ENCODE data around the gene PPP3CA. TPM values are rescaled to one million over a fixed set of nuclear protein-coding genes. Genes with fewer than 3 reads are reported as not detected.

Gene PPP3CA
- total and polyA plus RNA-seq, 7 experiments from 2014 or later = 2.9 to 30.9 (median 16.9) TPM

DNA sequence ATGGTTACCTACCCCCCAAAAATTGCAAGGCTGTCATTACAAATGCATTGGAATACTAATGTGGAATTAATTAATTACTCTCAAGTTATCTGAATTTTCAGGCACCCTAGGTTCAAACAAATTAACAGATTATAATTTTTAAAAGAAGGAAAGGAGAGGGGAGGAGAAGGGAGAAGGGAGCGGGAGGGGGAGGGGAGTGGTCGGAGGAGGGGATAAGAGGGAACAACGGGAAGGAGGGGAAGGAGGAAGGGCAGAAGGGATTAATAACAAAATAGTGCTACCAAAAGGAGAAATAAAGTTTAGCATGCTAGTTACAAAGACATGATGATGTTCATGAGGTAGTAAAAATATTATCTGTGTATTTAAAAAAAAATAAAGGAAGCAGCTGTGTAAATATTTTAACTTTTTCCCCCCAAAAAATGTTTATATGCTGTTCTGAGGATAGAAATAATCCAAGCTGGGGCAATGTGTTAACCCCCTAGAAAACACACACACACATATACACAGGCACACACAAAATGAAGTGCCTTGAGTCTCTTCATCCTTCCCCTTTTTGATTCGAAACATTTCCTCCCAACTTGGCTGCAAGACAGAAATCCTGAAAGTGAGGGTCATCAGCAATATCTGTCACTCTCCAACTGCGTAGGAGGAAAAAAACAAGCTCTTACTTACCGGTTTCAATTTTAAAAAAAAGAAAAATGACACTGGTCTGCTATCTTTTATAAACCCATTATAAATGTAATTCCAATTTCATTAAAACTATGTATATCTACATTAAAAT lies 58.8 kb downstream of the PPP3CA start:
- Histone ChIP-seq H3K27me3 (ENCODE audit: control insufficient read depth in 2 of 2, insufficient read depth in 2 of 2, low read length in 2 of 2) (no peaks in the 10 kb centered on the region), H3K4me3 (ENCODE audit: low read length) (no peak overlapping the region), H3K36me3 (ENCODE audit: control insufficient read depth in 2 of 3, insufficient read depth in 3 of 3, low read length in 3 of 3) (peaks cover 0 to 2% (median 0%) of the 10 kb centered on the region in 3 experiments), H3K9me3 (ENCODE audit: control insufficient read depth in 2 of 3, low read length in 3 of 3) (no peaks in the 10 kb centered on the region), H3K27ac (ENCODE audit: low read depth, low read length) (no peak overlapping the region), H3K4me1 (ENCODE audit: control insufficient read depth in 2 of 2, insufficient read depth in 2 of 2, low read length in 2 of 2) (no peaks in the 10 kb centered on the region)
- CTCF ChIA-PET = no interaction called here
- peaks cover 0 to 6% (median 0%) of the 10 kb centered on the region in 5 donors for H3K36me3 Mint-ChIP-seq
- intact Hi-C loops (cut with micrococcal nuclease) = no loop called here
- POLR2A ChIA-PET = interaction anchor here (0.7 kb wide), 1 partner anchor 14 kb away, joined by 3 read pairs; no protein-coding TSS in a partner anchor
- no peak overlapping the region for H3K4me3 Mint-ChIP-seq
- H3K27ac Mint-ChIP-seq = no peak overlapping the region
- DNase-seq (no peak), ATAC-seq (no peak)
- peaks cover 0 to under 1% (median 0%) of the 10 kb centered on the region in 11 donors for H3K9me3 Mint-ChIP-seq
- H3K27me3 Mint-ChIP-seq = peaks cover 0 to 4% (median 0%) of the 10 kb centered on the region in 5 donors
- peaks cover 13 to 65% (median 57%) of the 10 kb centered on the region in 7 donors for H3K4me1 Mint-ChIP-seq

DNA sequence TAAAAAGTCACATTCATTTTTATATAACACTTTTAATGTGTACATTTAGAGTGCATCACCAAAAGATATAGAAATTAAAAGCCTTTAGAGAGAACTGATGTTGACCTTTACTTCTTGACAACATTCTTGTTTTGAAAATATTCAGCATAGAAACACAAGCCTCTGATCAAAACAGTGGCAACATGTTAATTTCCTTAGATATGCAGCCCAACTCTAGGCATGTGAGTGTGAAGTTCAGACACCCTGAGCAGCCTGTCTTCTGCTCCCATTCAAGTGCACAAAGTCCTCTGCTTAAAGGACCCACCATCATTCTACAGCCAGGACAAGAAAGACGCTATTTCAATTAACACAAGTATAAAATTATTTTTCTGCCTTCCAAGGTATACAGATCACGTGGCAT lies 60.0 kb downstream of the PPP3CA start:
- no peak overlapping the region for H3K4me3 Mint-ChIP-seq
- Histone ChIP-seq H3K9me3 (ENCODE audit: control insufficient read depth in 2 of 3, low read length in 3 of 3) (no peaks in the 10 kb centered on the region), H3K36me3 (ENCODE audit: control insufficient read depth in 2 of 3, insufficient read depth in 3 of 3, low read length in 3 of 3) (no peaks in the 10 kb centered on the region), H3K4me1 (ENCODE audit: control insufficient read depth in 2 of 2, insufficient read depth in 2 of 2, low read length in 2 of 2) (peaks cover 3 to 8% of the 10 kb centered on the region in 2 donors), H3K4me3 (ENCODE audit: low read length) (no peak overlapping the region), H3K27me3 (ENCODE audit: control insufficient read depth in 2 of 2, insufficient read depth in 2 of 2, low read length in 2 of 2) (no peaks in the 10 kb centered on the region), H3K27ac (ENCODE audit: low read depth, low read length) (no peak overlapping the region)
- H3K9me3 Mint-ChIP-seq = peaks cover 0 to 2% (median 0%) of the 10 kb centered on the region in 11 donors
- peaks cover 0 to 4% (median 0%) of the 10 kb centered on the region in 5 donors for H3K27me3 Mint-ChIP-seq
- CTCF ChIA-PET = interaction anchor here (0.6 kb wide), 1 partner anchor 26 kb away, joined by 3 read pairs; no protein-coding TSS in a partner anchor
- POLR2A ChIA-PET = interaction anchor here (0.6 kb wide), 1 partner anchor 14 kb away, joined by 4 read pairs; no protein-coding TSS in a partner anchor
- intact Hi-C loops (cut with micrococcal nuclease) = no loop called here
- DNase-seq (no peak), ATAC-seq (no peak)
- peaks cover 0 to 4% (median 0%) of the 10 kb centered on the region in 5 donors for H3K36me3 Mint-ChIP-seq
- peak overlapping the region in 1 of 9 donors; percentile 26 for H3K27ac Mint-ChIP-seq
- peaks cover 20 to 72% (median 67%) of the 10 kb centered on the region in 7 donors for H3K4me1 Mint-ChIP-seq

DNA sequence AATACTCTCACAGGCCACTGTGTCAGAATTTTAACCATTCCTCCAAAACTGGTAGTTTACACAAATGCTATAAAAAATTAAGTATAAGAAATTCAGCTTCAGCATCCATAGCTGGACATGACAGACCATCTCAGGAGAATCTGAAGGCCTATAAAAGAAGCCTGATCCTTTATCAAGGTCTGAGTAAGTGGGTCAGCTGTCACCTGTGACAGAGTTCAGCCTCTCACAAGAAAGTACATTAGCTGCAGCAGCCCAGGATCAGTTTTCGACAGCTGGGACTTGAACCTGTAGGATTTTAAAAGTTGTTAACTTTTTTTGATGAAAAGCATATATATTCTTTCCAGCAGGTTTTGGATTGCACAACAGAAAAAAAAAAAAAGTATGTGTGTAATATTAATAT lies 60.7 kb downstream of the PPP3CA start:
- CTCF ChIA-PET = no interaction called here
- no peaks in the 10 kb centered on the region for H3K36me3 ChIP-seq (ENCODE audit: control insufficient read depth in 2 of 3, insufficient read depth in 3 of 3, low read length in 3 of 3)
- Mint-ChIP-seq H3K27ac (no peak overlapping the region), H3K4me3 (no peak overlapping the region), H3K9me3 (peaks cover 0 to 2% (median 0%) of the 10 kb centered on the region in 11 donors), H3K27me3 (peaks cover 0 to 4% (median 0%) of the 10 kb centered on the region in 5 donors), H3K4me1 (peaks cover 20 to 79% (median 69%) of the 10 kb centered on the region in 7 donors), H3K36me3 (peaks cover 0 to 7% (median 0%) of the 10 kb centered on the region in 5 donors)
- intact Hi-C loops (cut with micrococcal nuclease) = no loop called here
- DNase-seq (no peak), ATAC-seq (no peak)
- POLR2A ChIA-PET = no interaction called here
- H3K4me3 ChIP-seq (ENCODE audit: low read length) = no peak overlapping the region
- no peak overlapping the region for H3K27ac ChIP-seq (ENCODE audit: low read depth, low read length)
- no peaks in the 10 kb centered on the region for H3K9me3 ChIP-seq (ENCODE audit: control insufficient read depth in 2 of 3, low read length in 3 of 3)
- H3K4me1 ChIP-seq (ENCODE audit: control insufficient read depth in 2 of 2, insufficient read depth in 2 of 2, low read length in 2 of 2) = peaks cover 9 to 14% of the 10 kb centered on the region in 2 donors
- H3K27me3 ChIP-seq (ENCODE audit: control insufficient read depth in 2 of 2, insufficient read depth in 2 of 2, low read length in 2 of 2) = no peaks in the 10 kb centered on the region

DNA sequence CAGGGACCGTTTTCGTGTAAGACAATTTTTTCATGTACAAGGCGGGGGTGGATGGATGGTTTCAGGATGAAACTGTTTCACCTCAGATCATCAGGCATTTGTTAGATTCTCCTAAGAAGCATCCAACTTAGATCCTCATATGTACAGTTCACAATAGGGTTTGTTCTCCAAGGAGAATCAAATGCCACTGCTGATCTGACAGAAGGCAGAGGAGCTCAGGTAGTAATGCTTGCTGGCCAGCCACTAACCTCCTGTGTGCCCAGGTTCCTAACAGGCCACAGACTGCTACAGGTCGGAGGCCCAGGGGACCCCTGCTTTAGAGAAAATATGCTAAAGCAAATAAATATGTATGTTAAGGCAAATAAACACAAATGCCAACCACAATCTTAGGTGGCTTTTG lies 61.3 kb downstream of the PPP3CA start:
- Histone ChIP-seq H3K4me3 (ENCODE audit: low read length) (no peak overlapping the region), H3K27ac (ENCODE audit: low read depth, low read length) (no peak overlapping the region), H3K27me3 (ENCODE audit: control insufficient read depth in 2 of 2, insufficient read depth in 2 of 2, low read length in 2 of 2) (no peaks in the 10 kb centered on the region), H3K4me1 (ENCODE audit: control insufficient read depth in 2 of 2, insufficient read depth in 2 of 2, low read length in 2 of 2) (peaks cover 9 to 14% of the 10 kb centered on the region in 2 donors), H3K9me3 (ENCODE audit: control insufficient read depth in 2 of 3, low read length in 3 of 3) (no peaks in the 10 kb centered on the region), H3K36me3 (ENCODE audit: control insufficient read depth in 2 of 3, insufficient read depth in 3 of 3, low read length in 3 of 3) (no peaks in the 10 kb centered on the region)
- H3K36me3 Mint-ChIP-seq = peaks cover 0 to 10% (median 0%) of the 10 kb centered on the region in 5 donors
- ATAC-seq (no peak), DNase-seq (no peak)
- peaks cover 14 to 76% (median 66%) of the 10 kb centered on the region in 7 donors for H3K4me1 Mint-ChIP-seq
- ChIA-PET CTCF (no interaction called here), POLR2A (no interaction called here)
- H3K27me3 Mint-ChIP-seq = peaks cover 0 to 4% (median 0%) of the 10 kb centered on the region in 5 donors
- no peak overlapping the region for H3K27ac Mint-ChIP-seq
- no peak overlapping the region for H3K4me3 Mint-ChIP-seq
- H3K9me3 Mint-ChIP-seq = peaks cover 0 to 2% (median 0%) of the 10 kb centered on the region in 11 donors
- intact Hi-C loops (cut with micrococcal nuclease) = no loop called here

DNA sequence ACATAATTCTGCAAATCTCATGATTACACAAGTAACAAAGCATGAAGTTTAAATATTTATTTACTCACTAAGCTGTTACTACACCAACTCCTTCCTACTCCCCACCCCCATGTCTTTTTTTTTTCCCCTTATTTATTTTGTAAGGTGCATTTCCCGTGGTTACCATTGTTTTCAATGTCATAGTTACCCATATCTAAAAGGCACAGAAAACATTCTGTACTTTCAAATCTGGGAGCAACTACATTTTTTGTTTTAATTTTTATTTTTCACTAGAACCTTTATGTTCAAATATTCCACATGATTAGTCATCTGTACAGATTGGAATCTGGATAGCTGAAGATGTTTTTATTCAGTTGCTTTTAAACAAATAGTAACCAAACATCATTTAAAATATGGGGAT lies 62.8 kb downstream of the PPP3CA start:
- Histone ChIP-seq H3K4me1 (ENCODE audit: control insufficient read depth in 2 of 2, insufficient read depth in 2 of 2, low read length in 2 of 2) (peaks cover 9 to 14% of the 10 kb centered on the region in 2 donors), H3K27ac (ENCODE audit: low read depth, low read length) (no peak overlapping the region), H3K9me3 (ENCODE audit: control insufficient read depth in 2 of 3, low read length in 3 of 3) (no peaks in the 10 kb centered on the region), H3K27me3 (ENCODE audit: control insufficient read depth in 2 of 2, insufficient read depth in 2 of 2, low read length in 2 of 2) (no peaks in the 10 kb centered on the region), H3K4me3 (ENCODE audit: low read length) (no peak overlapping the region), H3K36me3 (ENCODE audit: control insufficient read depth in 2 of 3, insufficient read depth in 3 of 3, low read length in 3 of 3) (no peaks in the 10 kb centered on the region)
- Mint-ChIP-seq H3K36me3 (peaks cover 0 to 18% (median 0%) of the 10 kb centered on the region in 5 donors), H3K4me1 (peaks cover 14 to 77% (median 63%) of the 10 kb centered on the region in 7 donors), H3K4me3 (no peak overlapping the region), H3K27me3 (peaks cover 0 to 4% (median 0%) of the 10 kb centered on the region in 5 donors), H3K9me3 (peaks cover 0 to 4% (median 0%) of the 10 kb centered on the region in 11 donors), H3K27ac (peak overlapping the region in 4 of 9 donors; percentile 15 to 34 (median 28))
- POLR2A ChIA-PET = no interaction called here
- CTCF ChIA-PET = no interaction called here
- ATAC-seq (peak; percentile 64), DNase-seq (peak in 4 of 9 donors; percentile 5 to 31 (median 22))
- intact Hi-C loops (cut with micrococcal nuclease) = loop anchor here in 1 of 2 donors (1.0 to 5.0 kb wide), 2 partner anchors 43 to 63 kb away; partner anchors contain the start of gene PPP3CA

DNA sequence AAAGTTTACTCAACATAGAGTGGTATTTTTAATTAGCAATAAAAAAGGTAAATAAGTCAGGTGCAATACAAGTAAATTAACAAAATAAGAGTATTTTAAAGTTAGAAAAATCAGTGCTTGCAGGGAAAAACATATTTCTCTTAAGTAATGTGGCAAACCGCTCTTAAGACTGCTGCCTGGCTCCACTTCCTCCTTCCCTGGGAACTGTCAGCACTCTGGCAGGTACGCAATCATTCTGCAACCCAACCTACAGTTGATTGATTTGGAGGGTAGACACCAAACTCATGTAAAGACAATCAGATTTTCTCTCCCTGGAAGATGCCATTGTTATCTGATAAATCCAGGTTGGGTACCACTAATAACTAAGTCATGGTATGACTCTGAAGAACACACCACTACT lies 63.9 kb downstream of the PPP3CA start:
- Mint-ChIP-seq H3K27me3 (peaks cover 0 to 4% (median 0%) of the 10 kb centered on the region in 5 donors), H3K4me1 (peaks cover 20 to 77% (median 65%) of the 10 kb centered on the region in 7 donors), H3K9me3 (peaks cover 0 to 4% (median 0%) of the 10 kb centered on the region in 11 donors), H3K36me3 (peaks cover 0 to 18% (median 0%) of the 10 kb centered on the region in 5 donors), H3K4me3 (peak overlapping the region in 2 of 10 donors; percentile 2 to 56), H3K27ac (peak overlapping the region in 1 of 9 donors; percentile 71)
- no peak overlapping the region for H3K27ac ChIP-seq (ENCODE audit: low read depth, low read length)
- H3K4me3 ChIP-seq (ENCODE audit: low read length) = no peak overlapping the region
- no peak for DNase-seq
- ChIA-PET CTCF (no interaction called here), POLR2A (no interaction called here)
- no peaks in the 10 kb centered on the region for H3K9me3 ChIP-seq (ENCODE audit: control insufficient read depth in 2 of 3, low read length in 3 of 3)
- no peaks in the 10 kb centered on the region for H3K27me3 ChIP-seq (ENCODE audit: control insufficient read depth in 2 of 2, insufficient read depth in 2 of 2, low read length in 2 of 2)
- no peaks in the 10 kb centered on the region for H3K36me3 ChIP-seq (ENCODE audit: control insufficient read depth in 2 of 3, insufficient read depth in 3 of 3, low read length in 3 of 3)
- intact Hi-C loops (cut with micrococcal nuclease) = loop anchor here (2.0 to 5.0 kb wide), 2 partner anchors 44 to 63 kb away; partner anchors contain the start of gene PPP3CA (in 1 of the 2)
- no peak for ATAC-seq
- H3K4me1 ChIP-seq (ENCODE audit: control insufficient read depth in 2 of 2, insufficient read depth in 2 of 2, low read length in 2 of 2) = peaks cover 9 to 14% of the 10 kb centered on the region in 2 donors

Measured in naive thymus-derived CD4-positive, alpha-beta T cell (primary cell).